Measurements from ENCODE around the gene LRRC10B.

Gene LRRC10B

DNA sequence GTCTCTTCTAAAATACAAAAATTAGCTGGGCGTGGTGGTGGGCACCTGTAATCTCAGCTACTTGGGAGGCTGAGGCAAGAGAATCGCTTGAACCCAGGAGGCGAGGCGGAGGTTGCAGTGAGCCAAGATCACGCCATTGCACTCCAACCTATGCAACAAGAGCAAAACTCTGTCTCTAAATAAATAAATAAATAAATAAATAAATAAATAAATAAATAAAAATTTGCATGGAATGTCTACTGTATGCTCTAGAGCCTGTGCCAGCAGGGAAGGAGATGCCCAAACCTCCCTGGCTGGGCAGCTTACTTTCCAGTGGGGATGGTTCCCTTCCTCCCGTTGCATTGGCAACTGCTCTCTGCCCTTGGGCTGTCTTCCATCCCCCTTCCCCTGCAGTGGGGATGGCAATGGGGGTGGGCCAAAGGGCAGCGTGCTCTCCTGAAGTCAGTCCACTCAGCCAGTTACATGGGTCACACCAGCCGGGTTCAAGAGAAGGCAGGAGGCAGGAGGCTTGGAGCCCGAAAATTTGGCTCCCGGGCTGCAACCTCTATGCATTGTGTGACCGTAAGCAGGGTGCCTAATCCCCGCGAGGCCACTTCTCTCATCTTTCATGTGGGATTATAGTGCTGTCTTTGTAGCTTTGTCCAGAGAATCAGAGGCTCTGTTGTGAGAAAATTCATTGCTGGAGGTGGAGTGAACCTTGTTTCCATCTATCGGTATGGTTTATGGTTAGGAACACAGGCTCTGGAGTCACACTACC is 1.4 kb upstream of the LRRC10B start:
- DNase-seq (ENCODE audit: low spot score) (no peak), FAIRE-seq (no peak)

DNA sequence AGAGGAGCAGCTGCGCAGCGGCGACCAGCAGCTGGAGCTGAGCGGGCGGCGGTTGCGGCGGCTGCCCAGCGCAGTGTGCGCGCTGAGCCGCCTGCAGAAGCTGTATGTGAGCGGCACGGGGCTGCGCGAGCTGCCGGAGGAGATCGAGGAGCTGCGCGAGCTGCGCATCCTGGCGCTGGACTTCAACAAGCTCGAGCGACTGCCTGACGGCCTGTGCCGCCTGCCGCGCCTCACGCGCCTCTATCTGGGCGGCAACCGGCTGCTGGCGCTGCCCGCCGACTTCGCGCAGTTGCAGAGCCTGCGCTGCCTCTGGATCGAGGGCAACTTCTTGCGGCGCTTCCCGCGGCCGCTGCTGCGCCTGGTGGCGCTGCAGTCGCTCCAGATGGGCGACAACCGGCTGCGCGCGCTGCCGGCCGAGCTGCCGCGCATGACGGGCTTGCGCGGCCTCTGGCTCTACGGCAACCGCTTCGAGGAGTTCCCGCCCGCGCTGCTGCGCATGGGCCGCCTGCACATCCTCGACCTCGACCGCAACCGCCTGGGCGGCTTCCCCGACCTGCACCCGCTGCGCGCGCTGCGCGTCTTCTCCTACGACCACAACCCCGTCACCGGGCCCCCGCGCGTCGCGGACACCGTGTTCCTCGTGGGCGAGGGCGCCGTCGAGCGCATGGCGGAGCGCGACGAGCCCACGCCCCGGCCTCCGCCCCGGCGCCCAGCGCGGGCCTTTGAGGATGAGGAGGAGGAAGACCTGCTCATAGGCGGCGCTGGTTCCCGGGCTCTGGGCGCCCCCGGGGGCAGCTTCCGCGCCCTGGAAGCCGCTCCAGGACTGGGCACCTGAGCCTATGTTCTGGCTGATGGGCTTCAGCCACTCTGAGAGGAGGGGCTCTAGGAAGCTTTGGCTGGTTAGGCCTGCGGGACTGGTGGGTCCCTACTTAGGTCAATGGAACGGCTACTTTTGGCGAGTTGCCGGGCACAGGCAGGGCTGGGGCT is 787 bp downstream of the LRRC10B start:
- DNase-seq (ENCODE audit: low spot score) (peak; percentile 84), FAIRE-seq (no peak)

DNA sequence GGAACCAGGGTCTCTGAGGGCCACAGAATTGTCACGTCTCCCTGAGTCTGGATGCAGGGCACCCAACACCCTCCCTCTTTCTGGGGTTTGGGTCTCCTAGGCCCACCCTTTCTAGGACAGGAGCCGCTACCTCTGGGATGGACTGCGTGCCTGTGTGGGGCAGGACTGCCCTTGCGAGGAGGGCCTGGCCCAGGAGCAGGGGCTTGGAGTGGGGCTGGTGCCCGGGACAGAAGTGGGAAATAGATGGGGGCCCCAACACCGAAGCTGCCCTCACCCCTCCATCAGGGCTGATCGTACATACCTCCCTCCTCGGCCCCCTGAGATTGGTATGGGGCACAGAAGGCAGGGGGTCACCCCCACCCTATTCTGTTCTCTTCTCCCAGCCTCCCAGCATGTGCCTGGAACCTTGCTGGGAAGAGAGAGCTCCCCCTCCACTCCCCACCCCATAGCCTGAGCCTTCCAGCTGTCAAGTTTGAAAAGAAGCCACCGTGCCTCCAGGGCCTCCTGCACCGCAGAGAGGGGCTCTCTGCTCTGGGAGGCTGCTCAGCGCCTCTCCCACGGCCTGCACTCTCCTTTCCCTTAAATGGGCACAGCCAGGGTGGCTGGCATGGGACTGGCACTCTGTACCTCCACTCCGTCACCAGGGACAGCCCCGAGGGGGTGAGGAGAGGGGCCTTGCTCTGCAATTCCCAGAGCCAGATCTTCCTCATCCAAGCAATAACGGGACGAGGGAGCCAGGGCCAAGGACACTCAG is 1.8 kb downstream of the LRRC10B start:
- no peak for DNase-seq (ENCODE audit: low spot score)
- no peak for FAIRE-seq

DNA sequence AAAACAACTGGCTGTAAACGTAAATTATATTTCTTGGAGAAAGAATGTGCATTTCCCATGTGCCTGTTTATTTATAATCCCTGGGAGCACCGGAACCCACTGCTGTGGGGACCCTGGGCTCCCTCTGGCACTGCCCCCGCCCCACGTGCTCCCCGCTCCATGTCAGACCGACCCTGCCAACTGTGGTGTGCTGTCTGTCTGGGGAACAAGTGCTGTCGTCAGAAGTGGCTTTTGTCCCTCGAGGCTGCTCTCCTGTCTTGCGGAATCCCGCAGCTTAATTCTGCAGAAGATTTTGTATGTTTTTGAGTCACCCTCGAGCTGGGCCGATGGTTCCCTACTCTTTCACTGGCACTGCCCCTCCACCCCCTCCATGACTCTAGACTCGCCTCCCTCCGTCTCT is 2.4 kb downstream of the LRRC10B start:
- no peak for DNase-seq (ENCODE audit: low spot score)
- FAIRE-seq: no peak

DNA sequence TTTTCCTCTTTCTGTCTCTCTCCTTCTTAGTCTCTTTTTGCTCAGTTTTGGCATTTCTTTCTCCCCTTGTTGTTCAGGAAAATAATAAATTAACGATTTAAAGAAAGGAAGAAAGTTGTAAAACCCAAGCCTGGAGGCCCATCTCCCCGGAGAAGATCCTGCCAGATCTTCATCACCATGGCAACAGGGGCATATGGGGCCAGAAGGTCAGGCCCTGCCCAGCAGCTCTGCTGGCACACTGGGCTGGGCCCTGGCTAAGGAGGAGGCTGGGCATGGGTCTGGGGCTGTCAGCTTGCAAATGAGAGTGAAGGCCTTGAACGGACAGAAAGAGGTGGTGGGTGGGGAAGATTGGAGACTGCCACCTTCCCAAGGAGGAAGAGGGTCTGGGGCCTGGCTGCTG is 2.8 kb downstream of the LRRC10B start:
- FAIRE-seq (no peak), DNase-seq (ENCODE audit: low spot score) (no peak)

DNA sequence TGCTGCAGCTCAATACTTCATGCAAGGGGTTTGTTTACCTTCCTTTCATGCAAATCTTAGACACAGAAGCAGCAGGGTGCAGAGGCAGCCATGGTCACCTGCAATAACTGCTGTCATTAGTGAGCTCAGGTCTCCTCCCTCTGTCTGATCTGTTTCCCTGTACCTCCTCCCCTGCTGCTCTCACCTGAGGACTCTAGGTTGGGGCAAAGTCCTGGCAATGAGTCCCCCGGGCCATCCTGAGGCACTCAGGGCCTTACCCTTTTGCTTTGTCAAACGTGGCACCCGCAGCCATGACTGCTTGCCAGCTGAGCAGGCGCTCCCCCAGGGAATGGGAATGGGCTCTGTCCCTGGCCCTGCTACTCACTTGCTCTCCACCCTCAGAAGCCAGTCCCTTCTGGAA is 3.9 kb downstream of the LRRC10B start:
- DNase-seq (ENCODE audit: low spot score) (no peak), FAIRE-seq (no peak)

DNA sequence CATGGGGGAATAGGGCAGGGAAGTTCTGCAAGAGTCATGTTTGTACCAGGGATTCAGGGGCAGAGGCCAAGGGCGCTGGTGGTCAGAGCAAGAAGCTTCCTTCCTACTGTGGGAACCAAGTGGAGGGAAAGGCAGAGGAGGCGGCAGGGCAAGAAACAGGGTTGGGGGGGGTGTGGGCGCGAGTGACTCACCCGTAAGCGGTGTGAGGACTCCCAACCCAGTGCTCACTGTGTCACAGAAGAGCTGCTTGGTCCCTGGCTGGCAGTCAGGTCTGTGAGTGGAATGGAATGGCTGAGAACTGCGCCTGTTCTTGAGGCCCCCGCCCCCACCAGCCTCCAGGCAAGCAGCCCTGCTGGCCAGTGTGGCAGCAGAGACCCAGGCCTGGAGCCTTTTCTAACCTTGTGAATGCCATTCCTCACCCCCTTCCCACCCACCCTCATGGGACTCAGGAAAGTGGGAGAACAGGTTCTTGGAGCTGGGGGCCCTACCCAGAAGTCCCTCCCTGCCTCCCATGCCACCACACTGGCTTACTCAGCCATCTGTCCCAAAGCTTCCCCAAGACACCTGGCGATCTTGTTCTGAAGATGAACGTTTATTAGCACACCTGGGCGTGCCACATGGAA is 4.7 kb downstream of the LRRC10B start:
- DNase-seq (ENCODE audit: low spot score) (no peak), FAIRE-seq (no peak)

DNA sequence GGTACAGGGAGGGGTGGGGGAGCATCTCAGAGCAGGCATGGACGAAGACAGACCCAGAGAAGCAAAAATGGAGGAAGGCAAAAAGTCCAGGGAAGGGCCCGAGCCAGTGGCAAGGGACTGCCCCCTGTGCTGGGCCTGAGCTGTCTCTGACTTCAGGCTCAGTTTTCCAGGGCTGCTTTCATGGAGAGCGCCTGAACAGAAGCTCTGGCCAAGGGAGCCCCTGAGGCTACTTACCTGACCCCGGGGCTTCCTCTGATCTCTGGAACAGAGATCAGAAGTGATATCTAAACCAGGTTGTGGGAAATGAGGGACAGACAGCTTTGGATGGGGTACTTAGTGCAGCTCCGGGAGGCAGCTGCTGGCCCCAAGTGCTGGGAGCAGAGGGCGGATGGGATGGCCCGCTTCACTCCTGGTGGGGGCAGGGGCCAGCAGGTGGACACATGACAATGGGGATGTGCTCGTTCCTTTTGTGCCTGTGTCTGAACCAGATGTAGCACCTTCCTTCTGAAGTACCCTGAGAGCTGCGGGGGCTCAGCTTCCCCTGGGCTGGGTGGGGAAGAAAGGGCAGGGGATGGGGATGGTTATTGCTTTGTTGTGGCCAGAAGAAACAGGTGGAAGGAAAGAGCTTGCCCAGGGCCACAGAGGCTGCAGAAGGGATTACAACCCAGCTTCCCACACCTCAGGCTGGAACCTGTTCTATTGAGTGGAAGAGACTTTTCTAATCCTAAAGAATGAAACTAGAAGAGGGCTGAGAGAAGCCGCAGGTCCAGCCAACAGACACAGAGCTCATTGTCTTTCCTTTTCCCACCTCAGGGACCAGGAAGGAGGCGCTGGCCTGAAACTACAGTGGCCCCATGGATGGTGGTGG is 5.7 kb downstream of the LRRC10B start:
- FAIRE-seq: no peak
- no peak for DNase-seq (ENCODE audit: low spot score)

DNA sequence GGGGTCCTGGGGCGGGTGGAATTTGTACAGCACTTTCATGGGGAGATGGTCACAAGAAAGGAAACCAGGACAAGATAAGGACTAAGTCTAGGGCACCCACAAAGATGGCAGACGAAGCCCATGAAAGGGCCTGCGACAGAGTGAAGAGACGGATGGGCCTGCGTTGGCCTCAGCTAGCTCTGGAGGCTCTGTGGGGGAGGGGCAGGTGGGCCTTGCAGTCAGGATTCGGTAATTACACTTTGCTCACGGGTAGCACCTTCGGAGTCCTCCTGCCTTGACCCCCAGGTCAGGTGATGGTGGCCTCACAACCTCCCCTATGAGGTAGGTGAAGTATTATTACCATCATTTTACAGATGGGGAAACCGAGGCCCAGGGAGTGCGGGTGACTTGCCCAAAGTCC is 7.1 kb downstream of the LRRC10B start:
- DNase-seq (ENCODE audit: low spot score) (no peak), FAIRE-seq (no peak)

DNA sequence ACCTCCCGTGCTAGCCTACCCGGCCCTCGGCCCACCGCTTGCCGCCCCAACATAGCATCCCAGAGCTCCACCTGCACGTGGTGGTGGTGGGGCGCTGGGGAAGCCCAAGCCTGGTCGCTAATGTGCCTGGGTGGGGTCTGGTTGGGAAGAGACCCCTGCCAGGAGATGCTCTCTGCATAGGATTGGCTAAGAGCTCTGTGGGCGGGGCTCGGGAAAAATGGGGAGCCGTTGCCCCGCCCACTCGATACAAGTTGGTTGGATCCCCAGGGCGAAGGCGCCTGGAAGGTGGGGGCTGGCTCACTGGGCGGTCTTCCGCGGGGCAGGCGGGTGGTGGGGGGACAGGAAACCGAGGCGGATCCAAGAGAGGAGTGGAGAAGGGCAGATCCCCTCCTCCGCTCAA is 7.6 kb downstream of the LRRC10B start:
- DNase-seq (ENCODE audit: low spot score) (no peak), FAIRE-seq (no peak)

DNA sequence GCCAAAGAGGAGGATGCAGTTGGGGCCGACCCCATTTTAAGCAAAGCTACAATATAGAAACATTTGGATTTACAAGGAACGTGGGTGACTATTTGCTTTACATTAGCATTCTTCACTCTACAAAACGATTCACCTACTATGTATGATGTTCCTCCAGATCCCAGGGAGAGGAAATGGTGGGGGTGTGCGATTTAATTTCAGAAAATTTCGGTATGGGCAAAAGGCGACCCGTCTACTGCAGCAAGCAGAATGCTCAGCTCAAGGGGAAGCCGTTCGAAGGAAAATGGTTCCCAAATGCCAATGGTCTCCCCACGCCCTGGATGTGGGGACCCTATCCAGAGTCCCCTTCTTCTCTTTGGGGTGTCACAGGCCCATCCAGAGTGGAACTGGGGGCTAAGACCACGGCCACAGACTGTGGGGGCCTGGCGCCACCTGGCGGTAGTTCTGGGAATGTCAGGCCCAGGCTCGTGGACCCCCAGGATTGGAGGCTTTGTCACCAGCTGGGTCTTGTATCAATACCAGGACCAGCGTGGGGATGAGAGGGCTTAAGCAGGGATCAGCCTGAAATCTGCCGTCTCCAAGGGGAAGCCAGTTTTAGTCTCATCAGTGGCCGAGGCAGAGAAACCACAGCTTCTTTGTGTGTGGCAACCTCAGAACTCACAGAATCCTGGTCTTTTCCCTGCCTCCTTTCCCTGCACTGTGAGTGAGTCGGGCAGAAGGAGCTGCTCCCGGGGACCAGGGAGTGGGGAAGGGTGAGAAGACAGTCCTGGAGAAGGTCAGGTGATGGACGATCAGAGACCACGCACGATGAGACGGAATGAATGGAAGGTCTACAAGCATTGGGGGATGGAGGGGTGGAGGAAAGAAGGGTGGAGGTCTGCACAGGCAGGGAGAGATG is 8.4 kb downstream of the LRRC10B start:
- DNase-seq (ENCODE audit: low spot score): peak; percentile 72
- no peak for FAIRE-seq

DNA sequence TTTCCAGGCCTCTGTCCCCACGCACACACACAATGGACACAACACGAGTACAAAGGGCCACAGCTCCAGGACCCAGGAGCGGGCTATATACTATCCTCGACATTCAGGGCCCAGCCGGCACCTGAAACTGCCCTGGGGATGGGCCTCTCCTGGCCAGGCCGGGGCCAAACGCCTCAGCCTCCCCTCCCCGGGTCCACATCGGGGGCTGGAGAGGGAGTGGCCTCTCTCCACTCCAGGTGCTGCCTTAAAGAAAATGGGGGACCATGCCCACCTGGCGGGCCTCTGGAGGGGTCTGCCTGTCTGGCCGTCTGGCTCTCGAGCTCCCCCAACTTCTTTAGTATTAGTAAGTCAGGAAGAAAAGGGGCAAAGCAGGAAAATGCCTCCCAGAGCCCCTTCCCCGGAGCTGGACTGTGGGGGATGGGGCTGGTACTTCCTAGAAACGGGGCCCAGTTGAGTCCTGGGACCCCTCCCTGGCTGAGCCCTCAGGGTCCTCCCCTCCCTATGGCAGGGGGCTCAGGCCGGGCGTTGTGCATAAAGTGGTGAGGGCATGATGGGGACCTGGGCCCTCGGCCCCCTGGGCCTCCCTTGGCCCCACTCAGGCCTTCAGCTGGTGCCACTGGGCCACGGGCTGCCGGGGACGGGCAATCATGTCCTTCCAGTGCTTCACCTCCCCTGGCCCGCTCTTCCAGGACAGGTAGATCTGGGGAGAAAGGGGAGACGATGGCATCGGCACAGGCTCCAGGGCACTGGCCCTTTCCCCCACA is 9.7 kb downstream of the LRRC10B start:
- no peak for DNase-seq (ENCODE audit: low spot score)
- no peak for FAIRE-seq

DNA sequence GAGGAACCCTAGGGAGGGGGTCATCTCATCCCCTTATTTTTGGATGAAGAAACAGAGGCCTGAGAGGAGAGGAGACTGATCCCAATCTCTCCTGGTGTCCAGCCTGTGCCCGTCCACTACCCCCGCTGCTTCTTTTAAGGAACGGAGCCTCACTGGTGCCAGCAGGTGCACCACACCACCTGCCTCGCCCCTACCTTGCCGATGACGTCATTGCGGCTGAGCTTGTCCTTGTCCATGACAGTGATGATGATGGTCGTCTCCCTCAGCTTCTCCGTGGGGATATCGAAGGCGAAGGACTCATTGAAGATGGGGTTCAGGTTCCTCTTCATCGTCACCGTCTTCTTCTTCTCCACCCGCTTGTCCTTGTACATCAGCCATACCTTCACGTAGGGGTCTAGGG is 14.3 kb downstream of the LRRC10B start:
- FAIRE-seq (no peak), DNase-seq (ENCODE audit: low spot score) (no peak)

DNA sequence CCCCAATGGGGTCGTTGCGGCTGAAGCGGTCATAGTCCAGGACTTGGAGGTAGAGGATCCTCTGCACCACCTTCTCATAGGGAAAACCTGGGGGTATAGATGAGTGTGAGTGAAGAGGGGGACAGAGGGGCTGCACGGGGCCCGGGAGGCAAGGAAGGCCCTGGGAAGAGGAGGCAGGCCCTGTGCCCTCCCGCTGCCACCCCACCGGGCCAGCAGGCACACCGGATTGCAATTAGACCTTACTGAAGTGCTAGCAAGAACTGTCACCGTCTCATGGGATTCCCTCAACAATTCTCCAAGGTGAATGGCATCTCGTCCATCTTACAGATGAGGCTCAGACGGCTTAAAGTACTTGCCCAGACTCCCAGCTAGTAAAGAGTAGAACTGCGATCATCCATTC is 15.9 kb downstream of the LRRC10B start:
- FAIRE-seq: no peak

DNA sequence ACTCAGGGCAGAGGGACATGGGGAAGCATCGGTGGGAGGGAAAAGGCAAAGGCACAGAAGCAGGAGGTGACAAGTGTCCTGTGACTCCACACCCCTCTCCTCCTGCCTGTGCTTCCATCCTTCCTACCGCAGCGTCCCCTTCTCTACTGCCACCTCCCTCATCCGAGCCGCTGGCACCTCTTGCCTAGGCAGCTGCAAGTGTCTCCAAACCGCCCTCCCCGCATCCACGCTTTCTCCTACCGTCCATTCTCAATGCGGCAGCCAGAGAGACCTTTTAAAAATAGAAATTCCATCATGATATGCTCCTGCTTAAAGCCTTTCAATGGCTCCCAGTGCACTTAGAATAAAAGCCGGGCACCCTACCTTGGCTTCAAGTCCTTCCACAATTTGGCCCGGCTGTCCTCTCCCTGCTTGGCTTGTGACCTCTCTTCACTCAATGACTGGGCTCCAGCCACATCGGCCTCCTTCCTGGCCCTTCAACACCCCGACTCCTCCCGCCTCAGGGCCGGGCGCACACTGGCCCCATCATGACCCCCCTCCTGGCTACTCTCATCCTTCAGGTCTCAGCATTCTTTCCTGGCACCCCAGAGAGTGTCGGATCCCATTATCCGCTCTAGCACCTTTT is 16.5 kb downstream of the LRRC10B start:
- FAIRE-seq (no peak), DNase-seq (ENCODE audit: low spot score) (no peak)

More for the DNA sequence above, 15.9 kb downstream of the LRRC10B start:
- no peak for DNase-seq (ENCODE audit: low spot score)

DNA sequence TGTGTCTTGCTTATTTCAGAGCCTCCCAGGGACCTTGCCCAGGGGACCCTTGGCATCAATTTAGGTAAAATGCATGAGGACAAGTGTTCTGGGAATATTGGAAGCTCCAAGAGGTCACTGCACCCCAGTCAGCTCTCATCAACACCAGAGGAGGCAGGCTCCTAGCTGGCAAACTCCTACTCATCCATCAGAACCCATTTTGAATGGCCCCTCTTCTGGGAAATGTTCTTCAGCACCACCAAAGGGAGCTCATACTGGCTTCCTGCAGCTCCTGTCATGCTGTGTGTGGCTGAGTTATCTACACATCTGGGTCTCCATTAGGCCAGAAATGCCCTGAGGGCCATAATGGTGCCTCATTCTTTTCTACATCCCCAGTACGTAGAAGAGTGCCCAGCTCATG is 17.7 kb downstream of the LRRC10B start:
- no peak for FAIRE-seq
- no peak for DNase-seq (ENCODE audit: low spot score)

DNA sequence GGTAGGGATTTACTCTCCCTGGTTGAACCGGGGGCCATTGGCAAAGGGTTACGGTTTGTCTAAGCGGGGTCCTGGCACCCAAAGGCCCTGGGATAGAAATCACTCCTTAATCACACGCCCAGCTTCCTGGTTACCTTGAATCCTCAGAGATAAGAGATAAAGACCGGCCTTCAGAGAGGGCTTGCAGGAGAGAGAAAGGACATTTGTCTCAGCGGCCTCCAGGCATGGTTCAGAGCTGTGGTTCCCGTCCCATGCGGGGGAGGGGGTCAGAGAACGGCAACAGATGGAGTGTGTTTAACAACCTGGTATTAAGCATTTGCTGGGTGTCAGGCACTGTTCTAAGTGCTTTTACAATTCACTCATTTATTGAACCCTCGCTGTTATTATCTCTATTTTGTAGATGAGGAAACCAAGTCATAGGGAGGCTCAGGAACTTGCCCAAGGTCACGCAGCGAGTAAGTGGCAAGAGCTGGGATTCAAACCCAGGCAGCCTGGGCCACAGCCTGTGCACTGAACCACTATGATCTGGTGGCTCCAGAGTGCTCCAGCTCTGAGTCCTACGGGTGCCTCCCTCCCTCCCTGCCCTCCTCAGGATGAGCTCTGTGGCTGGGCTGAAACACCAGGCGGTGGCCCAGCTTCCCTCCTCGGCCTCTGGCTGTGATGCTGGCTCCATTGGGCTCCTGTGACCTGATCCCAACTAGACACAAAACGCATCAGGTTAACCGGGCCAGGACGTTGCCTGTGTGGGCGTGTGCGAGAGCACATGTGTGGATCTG is 18.6 kb downstream of the LRRC10B start:
- FAIRE-seq: no peak
- no peak for DNase-seq (ENCODE audit: low spot score)

Measured in urothelium cell line (cell line).